Uterus (tissue), 4 donors: ENCODE measurements around the gene UST. TPM values are rescaled to one million over a fixed set of nuclear protein-coding genes. Genes with fewer than 3 reads are reported as not detected.

Source experiments
- DNase-seq, 2 donors: peaks; one replicate each; pipeline ENCODE4 v3.0.0-alpha.2; 2019 to 2020
- H3K27ac ChIP-seq, 2 donors: fragments of 200-600 bp; sonication (generic); 1 replicate in 1 of 2; 2 replicates in 1 of 2; pipeline ENCODE4 v1.5.1; 2016 to 2018
- H3K27me3 ChIP-seq, 2 donors: fragments of 200-600 bp; sonication (generic); one replicate each; pipeline ENCODE4 v1.5.1; 2018 to 2019; ENCODE audit warnings: control low read depth in 1 of 2
- H3K36me3 ChIP-seq, 2 donors: fragments of 200-600 bp; sonication (generic); one replicate each; pipeline ENCODE4 v1.5.1; 2019; ENCODE audit warnings: control low read depth in 1 of 2
- H3K4me1 ChIP-seq, 2 donors: fragments of 200-600 bp; sonication (generic); one replicate each; pipeline ENCODE4 v1.5.1; 2018 to 2019; ENCODE audit warnings: control low read depth in 1 of 2
- H3K4me3 ChIP-seq, 2 donors: fragments of 200-600 bp; sonication (generic); 1 replicate in 1 of 2; 2 replicates in 1 of 2; pipeline ENCODE4 v1.5.1; 2018 to 2019; ENCODE audit warnings: mild to moderate bottlenecking in 1 of 2
- H3K9me3 ChIP-seq, 2 donors: fragments of 200-600 bp; sonication (generic); one replicate each; pipeline ENCODE4 v1.5.1; 2019; ENCODE audit warnings: control low read depth in 1 of 2
- POLR2A ChIP-seq, 2 donors: fragments of 450-650 bp; IDR thresholded peaks; one replicate each; pipeline ENCODE4 v1.6.1; 2016; ENCODE audit warnings: antibody characterized with exemption in 2 of 2, mild to moderate bottlenecking in 1 of 2, moderate library complexity in 1 of 2
- intact Hi-C: fragments of 100-400 bp; cut with DNase I; formaldehyde crosslinking; loops from one replicate; pipeline ENCODE4 v1.15.1; 2023; ENCODE audit warnings: low total_unique reads
- total RNA-seq, 4 donors: library from RNA; depleted of rRNA in 3 of 4; stranded (reverse); fragments of >200 nt in 3 of 4; gene quantifications; one replicate each; pipeline versions ENCODE4 v1.1.0 to v1.2.4, GENCODE V29; 2014 to 2023
- TF ChIP-seq, protein P1 (sequence below), 4 experiments: fragments of 200-600 bp in 2 of 4; fragments of 450-650 bp in 2 of 4; sonication (generic) in 2 of 4; IDR thresholded peaks; one replicate each; pipeline ENCODE4 v1.5.1; 2016 to 2019; ENCODE audit warnings: antibody characterized with exemption in 4 of 4, mild to moderate bottlenecking in 2 of 4, moderate library complexity in 1 of 4
- donor health status: DM: yes; HTN: yes; CAD: no.

The UST gene
- total RNA-seq, 4 donors from 2014 or later: 6.1 to 23.2 (median 17.2) TPM

DNA sequence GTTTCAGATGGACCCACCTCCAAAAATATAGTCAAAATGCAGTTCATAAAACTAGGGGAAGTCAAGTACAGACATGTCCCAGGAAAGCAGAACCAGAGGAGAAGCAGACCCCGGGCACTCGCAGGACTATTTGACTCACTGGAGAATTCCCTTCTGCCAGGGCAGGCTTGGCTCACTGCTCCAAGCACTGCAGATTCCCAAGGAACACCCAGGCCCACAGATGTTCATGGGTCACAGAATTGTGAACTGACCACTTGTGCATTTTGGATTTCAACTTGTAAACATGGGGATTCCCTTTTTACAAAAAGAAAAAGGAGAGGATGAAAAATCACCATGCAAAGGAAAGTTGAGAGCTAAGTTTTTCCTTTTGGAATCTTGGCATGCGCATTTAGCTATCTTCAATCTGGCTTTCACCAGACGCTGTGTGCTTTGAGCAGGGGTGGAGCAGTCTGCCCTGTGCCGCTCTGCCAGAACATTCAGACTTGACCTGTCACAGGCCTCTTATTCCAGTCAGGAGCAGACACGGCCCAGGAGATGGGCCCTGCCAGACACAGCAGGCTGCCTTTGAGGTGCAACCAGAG, 333.2 kb downstream of the UST start:
- Histone ChIP-seq H3K9me3 (no peaks in the 10 kb centered on the region), H3K4me1 (peaks cover 6 to 8% of the 10 kb centered on the region in 2 donors)
- intact Hi-C loops: no loop called here

GRCh38 chr6:149080511-149080910, 333.7 kb downstream of the UST start:
- intact Hi-C loops: no loop called here
- H3K27ac ChIP-seq: peak overlapping the region; percentile 60 to 70
- no peak for DNase-seq
- no peaks in the 10 kb centered on the region for H3K36me3 ChIP-seq
- no peaks in the 10 kb centered on the region for H3K27me3 ChIP-seq
- no peak for TF ChIP-seq POLR2A (IDR thresholded peaks at IDR 0.05)
- TF ChIP-seq, protein P1, sequence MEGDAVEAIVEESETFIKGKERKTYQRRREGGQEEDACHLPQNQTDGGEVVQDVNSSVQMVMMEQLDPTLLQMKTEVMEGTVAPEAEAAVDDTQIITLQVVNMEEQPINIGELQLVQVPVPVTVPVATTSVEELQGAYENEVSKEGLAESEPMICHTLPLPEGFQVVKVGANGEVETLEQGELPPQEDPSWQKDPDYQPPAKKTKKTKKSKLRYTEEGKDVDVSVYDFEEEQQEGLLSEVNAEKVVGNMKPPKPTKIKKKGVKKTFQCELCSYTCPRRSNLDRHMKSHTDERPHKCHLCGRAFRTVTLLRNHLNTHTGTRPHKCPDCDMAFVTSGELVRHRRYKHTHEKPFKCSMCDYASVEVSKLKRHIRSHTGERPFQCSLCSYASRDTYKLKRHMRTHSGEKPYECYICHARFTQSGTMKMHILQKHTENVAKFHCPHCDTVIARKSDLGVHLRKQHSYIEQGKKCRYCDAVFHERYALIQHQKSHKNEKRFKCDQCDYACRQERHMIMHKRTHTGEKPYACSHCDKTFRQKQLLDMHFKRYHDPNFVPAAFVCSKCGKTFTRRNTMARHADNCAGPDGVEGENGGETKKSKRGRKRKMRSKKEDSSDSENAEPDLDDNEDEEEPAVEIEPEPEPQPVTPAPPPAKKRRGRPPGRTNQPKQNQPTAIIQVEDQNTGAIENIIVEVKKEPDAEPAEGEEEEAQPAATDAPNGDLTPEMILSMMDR (IDR thresholded peaks at IDR 0.05): no peak
- H3K4me3 ChIP-seq: no peak overlapping the region
- H3K4me1 ChIP-seq: peaks cover 6 to 8% of the 10 kb centered on the region in 2 donors
- no peaks in the 10 kb centered on the region for H3K9me3 ChIP-seq

More for the DNA sequence above, 333.2 kb downstream of the UST start:
- Histone ChIP-seq H3K27me3 (no peaks in the 10 kb centered on the region), H3K36me3 (no peaks in the 10 kb centered on the region), H3K4me3 (no peak overlapping the region), H3K27ac (peak overlapping the region; percentile 60 to 70)
- TF ChIP-seq, protein P1 (IDR thresholded peaks at IDR 0.05): no peak
- TF ChIP-seq POLR2A (IDR thresholded peaks at IDR 0.05): no peak
- peak; percentile 56 to 65 for DNase-seq

DNA sequence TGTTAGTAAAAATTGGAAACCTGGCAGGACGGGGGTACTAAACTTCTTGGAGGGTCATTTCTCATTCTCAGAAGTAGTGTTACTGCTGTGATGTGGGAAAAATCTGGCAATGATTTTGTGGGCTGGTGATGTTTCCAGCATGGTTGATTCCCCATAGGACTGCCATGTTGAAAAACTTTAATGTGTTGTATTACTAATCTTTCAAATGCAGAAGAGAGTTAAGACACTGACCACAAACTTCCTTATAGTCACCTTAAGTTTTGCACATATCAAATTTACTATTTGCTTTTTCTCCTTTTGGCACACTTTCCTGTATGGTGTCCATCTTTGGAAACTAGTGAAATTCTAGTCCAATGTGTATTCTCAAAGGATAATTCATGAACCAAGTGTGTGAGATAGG, 334.5 kb downstream of the UST start:
- TF ChIP-seq POLR2A (IDR thresholded peaks at IDR 0.05): no peak
- TF ChIP-seq, protein P1 (IDR thresholded peaks at IDR 0.05): no peak
- intact Hi-C loops: no loop called here
- Histone ChIP-seq H3K27ac (peak overlapping the region; percentile 60 to 70), H3K4me1 (peaks cover 6 to 8% of the 10 kb centered on the region in 2 donors), H3K27me3 (no peaks in the 10 kb centered on the region), H3K9me3 (no peaks in the 10 kb centered on the region), H3K36me3 (no peaks in the 10 kb centered on the region), H3K4me3 (no peak overlapping the region)
- DNase-seq: no peak

DNA sequence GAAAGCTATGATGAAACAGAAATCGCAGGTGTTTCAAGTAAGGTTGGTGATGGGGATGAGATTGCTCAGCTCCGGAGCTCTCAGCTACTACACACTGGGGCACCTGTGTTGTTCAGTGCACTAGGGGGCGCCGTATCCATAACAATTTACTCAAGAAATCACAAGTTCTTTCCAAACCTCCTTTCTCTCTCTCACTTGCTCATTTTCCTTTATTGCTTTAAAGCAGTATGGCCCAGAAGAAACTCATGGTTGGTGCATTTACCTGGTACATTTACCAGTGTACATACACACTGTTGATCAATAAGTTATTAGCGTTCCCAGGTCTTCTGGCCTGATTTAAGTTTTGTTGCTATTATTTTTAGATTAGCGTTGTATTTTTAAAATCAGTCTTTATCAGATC, 335.5 kb downstream of the UST start:
- H3K27ac ChIP-seq: no peak overlapping the region
- H3K4me3 ChIP-seq: no peak overlapping the region
- peak; percentile 72 to 81 for DNase-seq
- TF ChIP-seq, protein P1 (IDR thresholded peaks at IDR 0.05): peak; percentile 60 to 73 (median 70)
- TF ChIP-seq POLR2A (IDR thresholded peaks at IDR 0.05): no peak
- no peaks in the 10 kb centered on the region for H3K36me3 ChIP-seq
- H3K27me3 ChIP-seq: no peaks in the 10 kb centered on the region
- intact Hi-C loops: no loop called here
- no peaks in the 10 kb centered on the region for H3K9me3 ChIP-seq
- H3K4me1 ChIP-seq: peaks cover 6 to 8% of the 10 kb centered on the region in 2 donors

DNA sequence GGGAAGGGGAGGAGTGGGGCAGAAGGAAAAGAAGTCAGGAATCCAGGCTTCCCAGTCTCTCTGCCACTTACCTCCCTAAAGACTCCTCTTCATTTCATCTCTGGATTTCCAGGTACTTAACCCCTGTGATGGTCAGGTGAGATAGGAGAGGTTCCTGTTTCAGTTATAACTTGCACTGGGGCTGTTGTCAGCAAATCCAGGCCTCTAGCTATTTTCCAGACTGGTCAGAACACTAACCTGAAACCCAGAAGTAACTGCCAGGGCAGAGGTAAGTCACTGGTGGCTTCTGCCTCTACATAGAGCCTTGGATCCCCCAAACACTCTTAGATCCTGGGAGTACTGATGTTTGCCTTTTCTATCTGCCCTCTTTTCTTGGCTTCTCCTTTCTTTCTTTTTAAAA, 337.2 kb downstream of the UST start:
- intact Hi-C loops: no loop called here

More for the DNA sequence above, 337.2 kb downstream of the UST start:
- TF ChIP-seq, protein P1 (IDR thresholded peaks at IDR 0.05): no peak
- no peak for TF ChIP-seq POLR2A (IDR thresholded peaks at IDR 0.05)
- H3K27ac ChIP-seq: no peak overlapping the region
- no peaks in the 10 kb centered on the region for H3K27me3 ChIP-seq
- H3K4me3 ChIP-seq: no peak overlapping the region
- H3K9me3 ChIP-seq: no peaks in the 10 kb centered on the region
- H3K4me1 ChIP-seq: peaks cover 6 to 8% of the 10 kb centered on the region in 2 donors
- DNase-seq: no peak
- no peaks in the 10 kb centered on the region for H3K36me3 ChIP-seq
